Measurements from ENCODE around the gene AIPL1.

DNA sequence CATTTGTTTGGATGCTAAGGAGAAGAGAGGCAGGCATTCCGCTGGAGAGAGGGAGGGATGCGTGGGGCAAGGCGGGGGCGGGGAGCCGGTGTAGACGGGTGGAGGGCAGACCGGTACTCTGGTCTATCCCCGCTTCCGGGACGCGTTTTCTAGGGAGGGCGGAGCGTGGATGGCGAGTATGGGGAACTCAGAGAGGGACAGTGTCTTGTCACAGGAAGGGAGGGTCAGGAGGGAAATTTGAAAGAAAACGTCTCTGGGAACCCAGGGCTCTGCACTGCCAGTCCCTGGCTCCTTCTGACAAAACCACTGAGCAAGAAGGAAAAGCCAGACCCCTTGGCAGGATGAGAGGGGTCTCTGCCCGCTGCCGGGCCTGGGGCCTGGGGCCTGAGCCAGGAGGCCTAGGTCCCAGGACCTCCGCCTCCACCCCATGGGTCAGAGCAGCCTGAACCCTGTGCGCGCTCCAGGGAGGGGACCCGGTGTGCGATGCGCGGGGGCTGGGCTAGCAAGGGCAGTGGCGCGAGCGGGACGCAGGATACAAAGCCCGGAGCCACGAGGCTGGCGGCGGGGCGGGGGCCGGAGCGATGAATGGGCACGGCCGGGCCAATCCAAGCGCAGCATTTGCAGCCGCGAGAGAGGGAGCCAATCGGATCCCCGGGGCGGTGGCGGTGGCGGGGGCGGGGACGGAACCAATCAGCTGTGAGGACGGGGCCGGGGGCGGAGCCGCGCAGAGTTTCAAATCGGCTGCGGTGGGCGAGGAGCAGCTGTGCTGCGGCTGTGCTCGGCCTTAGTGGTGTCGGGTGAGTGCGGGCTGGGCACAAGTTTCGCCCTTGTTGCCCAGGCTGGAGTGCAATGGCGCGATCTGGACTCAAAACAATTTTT is 9.0 kb upstream of the AIPL1 start, which contains the start of gene PIMREG:
- TF ChIP-seq CTCF (conservative IDR thresholded peaks at IDR 0.05; ENCODE audit: low read length) (no peak), EZH2phosphoT487 (IDR thresholded peaks at IDR 0.05; ENCODE audit: borderline replicate concordance) (no peak)
